GM21619 (cell line): ENCODE measurements around the gene PPA1.
"Not testable (repeated sequence)": the region's sequence is repeated elsewhere in the genome, so short reads cannot be mapped to it uniquely, and the experiment has no call there.

Source experiments
- ATAC-seq: cut with Tn5 transposase; IDR thresholded peaks from one replicate; pipeline ENCODE4 v1.9.1; 2021; ENCODE audit not compliant: unreplicated experiment

The PPA1 gene

DNA sequence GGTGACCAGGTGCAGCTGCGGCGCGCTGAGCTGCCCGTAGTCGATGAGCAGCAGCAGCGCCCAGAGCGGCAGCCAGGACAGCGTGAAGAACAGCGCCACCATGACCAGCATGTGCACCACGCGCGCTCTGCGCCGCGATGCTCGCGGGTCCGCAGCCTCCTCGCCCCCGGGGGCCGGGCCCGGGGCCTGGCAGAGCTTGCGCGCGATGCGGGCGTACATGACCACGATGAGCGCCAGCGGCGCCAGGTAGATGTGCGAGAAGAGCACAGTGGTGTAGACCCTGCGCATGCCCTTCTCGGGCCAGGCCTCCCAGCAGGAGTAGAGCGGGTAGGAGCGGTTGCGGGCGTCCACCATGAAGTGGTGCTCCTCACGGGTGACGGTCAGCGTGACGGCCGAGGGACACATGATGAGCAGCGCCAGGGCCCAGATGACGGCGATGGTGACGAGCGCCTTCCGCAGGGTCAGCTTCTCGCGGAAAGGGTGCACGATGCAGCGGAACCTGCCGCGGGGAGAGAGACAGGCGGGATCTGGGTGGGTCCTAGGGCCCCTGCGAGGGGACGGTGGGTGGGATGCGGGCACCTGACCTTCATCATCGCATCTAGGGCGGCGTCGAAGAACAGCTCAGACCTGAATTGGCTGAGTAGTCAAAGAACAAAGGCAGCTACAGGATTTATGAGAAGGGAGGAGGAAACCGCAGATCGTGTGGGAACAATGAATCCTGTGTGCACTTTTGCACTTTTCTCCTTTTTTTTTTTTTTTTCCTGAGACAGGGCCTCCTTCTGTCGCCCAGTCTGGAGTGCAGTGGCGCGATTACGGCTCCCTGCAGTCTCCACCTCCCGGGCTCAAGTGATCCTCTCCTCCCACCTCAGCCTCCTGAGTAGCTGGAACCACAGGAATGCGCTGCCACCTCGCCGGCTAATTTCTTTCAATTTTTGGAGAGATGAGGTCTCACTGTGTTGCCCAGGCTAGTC lies 22.4 kb upstream of the PPA1 start:
- no peak for ATAC-seq

DNA sequence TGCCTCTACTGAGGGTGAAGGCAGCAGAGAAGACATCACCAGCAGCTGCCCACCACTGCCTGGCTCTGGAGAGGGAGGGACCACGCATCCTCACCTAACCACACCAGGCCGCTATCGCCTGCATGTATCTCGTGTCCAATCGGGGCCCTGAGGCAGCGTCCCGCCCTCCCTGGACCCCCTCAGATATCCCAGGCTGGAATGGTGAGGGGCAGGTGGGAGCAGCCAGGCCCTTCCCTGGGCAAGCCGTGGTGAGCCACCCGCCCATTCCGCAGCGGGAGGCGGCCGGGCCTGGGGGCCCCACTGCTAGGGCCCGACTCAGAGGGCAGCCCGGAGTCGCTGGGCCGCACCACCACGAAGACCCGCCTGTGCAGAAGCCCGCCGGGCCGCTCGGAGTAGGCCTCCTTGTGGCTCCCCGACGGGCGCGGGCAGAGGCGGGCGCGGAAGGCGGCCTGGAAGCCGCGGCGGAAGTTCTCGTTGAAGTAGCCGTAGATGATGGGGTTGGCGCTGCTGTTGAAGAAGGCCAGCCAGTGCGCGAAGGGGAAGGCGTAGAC lies 21.6 kb upstream of the PPA1 start:
- ATAC-seq, result no peak

DNA sequence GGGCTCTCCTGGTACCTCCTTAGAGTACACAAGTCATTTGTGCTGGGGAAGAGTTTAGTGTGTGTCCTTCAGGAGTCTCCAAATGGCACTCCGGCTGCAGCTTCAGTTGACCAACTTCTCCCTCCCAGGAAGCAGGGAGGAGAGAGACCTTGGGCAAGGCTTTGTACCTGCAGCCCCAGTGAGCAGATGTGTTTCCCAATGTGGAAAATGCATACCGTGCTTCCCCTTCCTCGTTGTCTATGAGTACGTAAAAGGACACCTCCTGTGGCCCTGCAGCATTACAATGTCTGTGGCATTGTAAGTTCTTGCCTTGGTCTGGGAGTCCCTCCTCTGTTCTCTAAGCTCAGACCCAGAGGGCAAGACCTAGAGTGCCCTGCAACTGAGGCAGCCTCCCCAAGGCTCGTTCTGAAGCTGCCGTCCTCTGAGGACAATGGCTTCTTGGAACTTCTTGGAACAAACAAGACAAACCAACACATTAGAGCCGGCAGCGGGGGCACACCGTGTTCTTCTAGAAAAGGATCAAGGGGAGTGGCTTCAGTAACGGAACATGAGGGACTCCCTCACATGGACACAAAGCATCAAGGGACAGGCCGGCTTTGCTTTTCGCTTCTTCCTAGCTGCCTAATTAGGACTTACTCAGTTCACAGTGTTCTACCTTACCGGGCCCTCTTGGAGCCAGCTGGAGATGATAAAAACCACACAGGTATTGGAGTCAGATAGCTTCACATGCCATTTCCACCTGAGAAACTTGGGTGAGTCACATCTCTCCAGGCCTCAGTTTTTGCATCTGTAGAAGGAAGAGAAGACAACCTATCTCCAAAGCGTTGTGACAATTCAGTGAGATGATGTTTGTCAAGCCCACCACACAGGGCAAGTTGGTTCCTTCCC lies 20.9 kb upstream of the PPA1 start:
- no peak for ATAC-seq

DNA sequence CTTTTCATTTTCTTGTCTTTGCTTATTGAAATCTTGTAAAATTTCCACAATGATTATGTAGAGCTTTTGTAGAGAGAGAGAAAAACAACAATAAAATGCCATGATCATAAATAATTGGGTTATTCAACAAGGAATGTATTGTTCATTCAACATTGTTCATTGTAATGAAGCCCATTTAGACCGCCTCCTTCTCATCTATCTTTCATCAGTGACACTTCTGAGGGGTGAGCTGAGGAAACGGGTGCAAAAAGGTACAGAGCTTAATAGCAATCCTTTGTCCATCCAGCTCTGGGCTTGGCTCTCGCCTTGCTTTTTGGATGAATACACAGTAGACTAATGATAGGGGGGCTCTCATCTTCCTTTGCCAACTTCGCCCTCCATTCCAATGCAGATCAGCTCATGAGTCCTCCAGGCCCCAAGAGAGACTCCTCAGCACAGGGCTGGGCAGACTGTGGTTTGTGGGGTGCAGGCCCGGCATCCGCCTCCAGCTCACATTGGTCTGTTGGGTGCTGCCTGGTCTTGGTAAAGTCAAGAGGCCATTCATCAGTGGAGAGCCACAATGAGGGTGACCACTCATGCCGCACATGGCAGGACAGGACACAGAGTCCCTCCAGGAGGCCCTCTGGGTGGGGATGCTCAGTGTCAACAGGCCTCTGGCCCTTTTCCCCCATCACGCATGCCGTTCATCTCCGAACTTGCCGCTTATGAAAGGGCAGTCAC lies 17.9 kb upstream of the PPA1 start:
- no peak for ATAC-seq

DNA sequence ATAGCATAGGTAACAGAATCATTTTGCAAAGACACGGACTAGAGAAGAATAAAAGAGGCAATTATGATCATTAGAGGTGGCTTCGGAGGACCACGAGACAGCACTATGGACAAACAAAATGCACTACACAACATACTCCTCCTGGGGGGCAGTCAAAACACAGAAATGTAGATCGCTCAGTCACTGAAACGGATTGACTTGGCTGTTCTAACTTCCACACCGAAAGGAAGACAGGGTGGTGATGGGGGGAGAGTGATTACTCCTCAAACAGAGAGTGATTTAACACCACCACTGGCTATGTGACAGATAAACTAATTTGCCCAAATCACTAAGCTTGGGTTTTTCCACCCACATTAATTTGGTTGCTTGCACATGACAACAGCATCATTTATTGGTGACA lies 14.1 kb upstream of the PPA1 start:
- ATAC-seq, result no peak

DNA sequence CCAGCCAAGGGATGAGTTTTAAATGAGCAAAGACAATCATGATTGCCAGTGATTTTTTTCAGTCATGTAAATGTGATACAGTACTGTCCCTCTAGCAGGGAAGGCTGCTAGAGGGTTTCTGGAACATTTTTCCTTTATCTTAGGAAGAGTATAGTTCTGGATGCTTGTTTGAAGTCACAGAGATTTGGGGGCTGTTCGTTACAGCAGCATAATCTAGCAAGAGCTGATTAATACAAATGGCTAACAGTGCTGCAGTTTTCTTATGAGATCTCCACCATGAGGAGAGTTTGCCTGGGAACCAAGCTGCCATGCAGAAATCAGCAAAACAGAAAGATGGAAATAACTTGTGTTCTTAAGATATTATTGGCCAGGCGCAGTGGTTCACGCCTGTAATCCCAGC lies 7.9 kb upstream of the PPA1 start:
- no peak for ATAC-seq

DNA sequence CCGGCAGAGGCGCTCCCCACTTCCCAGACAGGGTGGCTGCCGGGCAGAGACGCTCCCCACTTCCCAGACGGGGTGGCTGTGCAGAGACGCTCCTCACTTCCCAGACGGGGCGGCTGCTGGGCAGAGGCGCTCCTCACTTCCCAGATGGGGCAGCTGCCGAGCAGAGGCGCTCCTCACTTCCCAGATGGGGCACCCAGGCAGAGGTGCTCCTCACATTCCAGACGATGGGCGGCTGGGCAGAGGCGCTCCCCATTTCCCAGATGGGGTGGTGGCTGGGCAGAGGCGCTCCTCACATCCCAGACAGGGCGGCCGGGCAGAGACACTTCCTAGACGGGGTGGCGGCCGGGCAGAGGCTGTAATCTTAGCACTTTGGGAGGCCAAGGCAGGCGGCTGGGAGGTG lies 6.8 kb upstream of the PPA1 start:
- ATAC-seq, result not testable (repeated sequence)

DNA sequence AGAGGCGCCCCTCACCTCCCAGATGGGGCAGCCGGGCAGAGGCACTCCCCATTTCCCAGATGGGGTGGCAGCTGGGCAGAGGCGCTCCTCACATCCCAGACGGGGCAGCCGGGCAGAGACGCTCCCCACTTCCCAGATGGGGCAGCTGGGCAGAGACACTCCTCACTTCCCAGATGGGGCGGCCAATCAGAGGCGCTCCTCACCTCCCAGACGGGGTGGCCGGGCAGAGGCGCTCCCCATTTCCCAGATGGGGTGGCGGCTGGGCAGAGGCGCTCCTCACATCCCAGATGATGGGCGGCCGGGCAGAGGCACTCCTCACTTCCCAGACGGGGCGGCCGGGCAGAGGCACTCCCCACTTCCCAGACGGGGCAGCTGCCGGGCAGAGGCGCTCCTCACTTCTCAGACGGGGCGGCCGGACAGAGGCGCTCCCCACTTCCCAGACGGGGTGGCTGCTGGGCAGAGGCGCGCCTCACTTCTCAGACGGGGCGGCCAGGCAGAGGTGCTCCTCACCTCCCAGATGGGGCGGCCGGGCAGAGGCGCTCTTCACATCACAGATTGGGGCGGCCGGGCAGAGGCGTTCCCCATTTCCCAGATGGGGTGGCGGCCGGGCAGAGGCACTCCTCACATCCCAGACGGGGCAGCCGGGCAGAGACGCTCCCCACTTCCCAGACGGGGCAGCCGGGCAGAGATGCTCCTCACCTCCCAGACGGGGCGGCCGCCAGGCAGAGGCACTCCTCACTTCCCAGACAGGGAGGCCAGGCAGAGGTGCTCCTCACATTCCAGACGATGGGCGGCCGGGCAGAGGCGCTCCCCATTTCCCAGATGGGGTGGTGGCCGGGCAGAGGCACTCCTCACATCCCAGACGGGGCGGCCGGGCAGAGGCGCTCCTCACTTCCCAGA lies 6.1 kb upstream of the PPA1 start:
- ATAC-seq, result not testable (repeated sequence)

DNA sequence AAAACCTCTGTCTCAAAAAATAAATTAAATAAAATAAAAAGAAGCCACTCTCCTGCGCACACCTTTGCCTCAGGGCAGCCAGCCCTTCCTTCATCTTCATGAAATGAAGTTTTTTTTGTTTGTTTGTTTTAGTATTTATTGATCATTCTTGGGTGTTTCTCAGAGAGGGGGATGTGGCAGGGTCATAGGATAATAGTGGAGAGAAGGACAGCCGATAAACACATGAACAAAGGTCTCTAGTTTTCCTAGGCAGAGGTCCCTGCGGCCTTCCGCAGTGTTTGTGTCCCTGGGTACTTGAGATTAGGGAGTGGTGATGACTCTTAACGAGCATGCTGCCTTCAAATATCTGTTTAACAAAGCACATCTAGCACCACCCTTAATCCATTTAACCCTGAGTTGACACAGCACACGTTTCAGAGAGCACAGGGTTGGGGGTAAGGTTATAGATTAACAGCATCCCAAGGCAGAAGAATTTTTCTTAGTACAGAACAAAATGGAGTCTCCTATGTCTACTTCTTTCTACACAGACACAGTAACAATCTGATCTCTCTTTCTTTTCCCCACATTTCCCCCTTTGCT lies 4.8 kb upstream of the PPA1 start:
- not testable (repeated sequence) for ATAC-seq

DNA sequence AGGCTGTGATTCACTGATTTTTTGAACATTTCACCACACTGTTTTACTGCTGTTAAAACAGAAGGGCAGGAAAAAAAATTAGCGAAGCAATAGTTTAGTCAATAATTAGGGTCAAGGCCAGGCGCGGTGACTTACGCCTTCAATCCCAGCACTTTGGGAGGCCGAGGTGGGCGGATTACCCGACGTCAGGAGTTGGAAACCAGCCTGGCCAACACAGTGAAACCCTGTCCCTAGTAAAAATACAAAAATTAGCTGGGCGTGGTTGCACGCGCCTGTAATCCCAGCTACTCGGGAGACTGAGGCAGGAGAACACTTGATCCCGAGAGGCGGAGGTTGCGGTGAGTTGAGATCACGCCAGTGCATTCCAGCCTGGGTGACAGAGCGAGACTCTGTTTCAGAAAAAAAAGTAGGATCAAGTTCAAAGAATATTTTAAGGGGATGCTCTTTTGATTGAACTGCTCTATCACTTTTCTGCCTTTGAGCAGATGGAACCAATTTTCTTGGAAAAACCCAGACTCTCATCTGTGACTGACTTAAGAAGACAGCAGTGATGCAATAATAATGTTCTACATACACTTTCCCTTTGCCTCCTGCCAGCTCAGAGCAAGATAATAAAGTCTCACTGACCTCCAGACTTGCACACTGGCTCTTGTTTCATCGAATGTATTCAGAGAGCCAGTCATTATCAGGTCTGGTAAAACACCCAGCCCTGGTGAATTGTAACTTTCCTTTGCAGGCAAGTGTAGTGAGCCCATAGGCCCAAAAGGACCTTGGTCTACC lies 1.6 kb upstream of the PPA1 start:
- no peak for ATAC-seq

DNA sequence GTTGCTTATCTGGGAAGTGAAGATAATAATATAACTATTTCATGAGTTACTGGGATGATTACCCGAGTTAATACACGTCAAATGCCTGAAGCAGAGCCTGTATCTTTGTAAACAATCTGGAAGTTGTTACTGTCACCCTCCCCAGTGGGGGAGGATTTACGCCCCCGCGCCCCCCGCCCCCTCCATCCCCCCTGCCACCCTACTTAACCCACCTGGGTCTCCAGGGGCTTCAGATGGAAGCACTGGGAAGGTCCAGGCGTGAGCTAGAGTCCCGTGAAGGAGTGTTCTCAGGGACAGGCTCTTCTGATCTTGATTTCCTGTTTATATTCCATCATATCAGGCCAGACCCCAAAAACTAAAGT lies 691 bp upstream of the PPA1 start:
- no peak for ATAC-seq

DNA sequence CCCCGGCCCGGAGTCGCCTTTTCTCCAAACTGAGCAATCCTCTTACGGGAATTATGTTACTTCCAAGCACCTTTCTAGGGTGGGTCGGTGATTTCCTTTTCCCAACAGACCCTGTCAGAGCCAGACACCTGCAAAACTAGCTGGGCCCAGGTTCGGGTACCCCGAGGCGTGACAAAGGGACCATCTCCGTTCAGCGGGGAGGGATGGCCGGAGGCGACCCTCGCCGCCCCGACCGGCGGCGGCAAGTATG lies 445 bp downstream of the PPA1 start:
- ATAC-seq, result no peak

DNA sequence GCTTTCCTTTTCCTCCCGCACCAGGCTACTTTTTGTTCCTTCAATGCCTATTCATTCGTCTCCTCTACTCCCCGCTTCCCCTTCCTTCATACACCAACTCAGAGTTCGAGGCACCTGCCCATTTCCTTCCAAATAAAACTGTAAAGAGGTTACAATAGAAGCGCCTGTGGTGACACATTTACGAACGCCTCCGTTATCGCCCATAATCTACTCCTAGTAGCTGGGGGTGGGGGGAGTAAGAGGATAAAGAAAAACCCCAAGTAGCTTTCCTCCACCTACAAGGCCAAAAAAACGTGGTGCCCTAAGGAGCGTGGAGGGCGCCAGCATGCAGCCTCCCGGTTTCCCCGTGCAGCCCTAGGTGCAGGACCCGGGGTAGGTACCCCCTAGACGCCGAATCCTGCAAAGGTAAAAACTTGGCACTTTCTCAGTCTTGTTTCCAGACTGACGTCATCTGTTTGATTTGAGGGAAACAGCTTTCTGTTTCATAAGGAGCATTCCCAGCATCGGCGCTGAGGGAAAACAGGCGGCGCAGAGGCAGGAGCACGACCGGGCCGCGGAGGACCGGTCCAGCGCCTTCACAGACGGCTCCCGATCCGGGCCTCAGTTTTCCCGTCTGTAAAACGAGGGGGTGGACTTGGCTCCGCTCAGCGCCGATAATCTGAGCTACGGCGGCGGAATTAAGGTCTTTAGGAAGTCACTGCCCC lies 922 bp downstream of the PPA1 start:
- no peak for ATAC-seq

DNA sequence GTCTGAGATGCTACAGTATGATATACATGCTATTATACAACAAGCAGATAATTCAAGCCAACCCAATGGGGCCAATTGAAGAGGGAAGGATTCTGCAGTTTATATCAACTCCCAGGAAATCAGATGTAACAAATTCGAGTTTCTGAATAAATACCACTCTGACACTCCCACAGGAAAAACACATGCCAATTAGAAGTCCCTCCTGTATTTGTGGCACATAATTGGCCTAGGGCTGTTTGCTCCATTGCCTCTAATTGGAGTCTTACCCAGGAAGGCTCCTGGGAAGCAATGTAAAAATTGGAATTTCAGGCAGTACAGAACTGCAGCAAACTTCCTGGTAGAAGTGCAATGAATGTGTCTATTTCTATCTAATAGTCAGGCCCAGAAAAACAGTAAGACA lies 4.7 kb downstream of the PPA1 start:
- no peak for ATAC-seq

DNA sequence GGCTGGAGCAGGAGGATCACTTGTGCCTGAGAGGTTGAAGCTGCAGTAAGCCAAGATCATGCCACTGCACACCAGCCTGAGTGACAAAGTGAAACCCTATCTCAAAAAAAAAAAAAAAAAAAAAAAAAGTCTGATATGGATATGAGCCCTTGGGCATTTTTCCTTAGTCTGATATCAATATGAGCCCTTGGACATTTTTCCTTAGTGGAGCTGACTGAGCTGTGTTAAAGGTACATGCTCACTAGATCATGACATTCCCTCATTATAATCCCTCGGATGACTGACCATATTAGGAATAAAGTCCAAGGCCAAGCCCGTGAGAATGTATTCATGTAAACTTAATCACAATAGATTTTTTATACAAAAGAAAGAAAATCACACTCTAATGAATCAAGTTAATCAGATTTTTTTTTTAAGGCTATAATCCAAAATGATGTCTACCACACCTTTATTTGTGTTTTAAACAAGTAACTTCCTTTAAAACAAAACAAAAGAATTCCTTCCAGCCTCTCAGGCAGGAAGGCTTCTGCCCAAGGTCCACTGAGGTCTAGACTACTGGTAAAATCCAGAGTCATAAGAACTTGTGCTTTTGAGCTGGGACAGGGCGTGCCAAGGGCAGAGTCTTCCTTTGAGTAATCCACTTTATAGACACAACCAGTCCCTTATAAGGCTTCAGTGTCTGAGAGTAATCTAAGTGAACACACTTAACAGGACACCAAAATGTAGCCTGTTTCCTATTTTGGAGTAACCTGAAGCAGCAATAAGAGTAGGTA lies 5.5 kb downstream of the PPA1 start:
- no peak for ATAC-seq

DNA sequence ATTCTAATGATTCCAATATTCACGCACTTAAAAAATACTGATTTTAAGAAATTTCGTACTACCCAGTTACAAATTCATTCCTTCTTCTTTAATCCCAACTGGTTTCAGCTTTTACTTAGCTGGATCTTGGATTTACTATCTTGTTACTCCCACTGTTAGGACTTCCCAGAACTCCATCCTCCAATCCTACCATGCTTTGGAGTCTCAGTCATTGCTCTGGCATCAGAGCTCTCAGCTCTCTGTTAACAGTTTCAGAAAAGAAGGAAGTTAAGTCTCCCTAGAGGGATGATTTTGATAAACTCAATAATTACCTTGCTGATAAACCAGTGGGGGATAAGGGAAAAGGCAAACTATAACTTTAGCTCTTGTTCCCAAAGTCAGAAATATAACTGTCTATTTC lies 9.5 kb downstream of the PPA1 start:
- no peak for ATAC-seq

DNA sequence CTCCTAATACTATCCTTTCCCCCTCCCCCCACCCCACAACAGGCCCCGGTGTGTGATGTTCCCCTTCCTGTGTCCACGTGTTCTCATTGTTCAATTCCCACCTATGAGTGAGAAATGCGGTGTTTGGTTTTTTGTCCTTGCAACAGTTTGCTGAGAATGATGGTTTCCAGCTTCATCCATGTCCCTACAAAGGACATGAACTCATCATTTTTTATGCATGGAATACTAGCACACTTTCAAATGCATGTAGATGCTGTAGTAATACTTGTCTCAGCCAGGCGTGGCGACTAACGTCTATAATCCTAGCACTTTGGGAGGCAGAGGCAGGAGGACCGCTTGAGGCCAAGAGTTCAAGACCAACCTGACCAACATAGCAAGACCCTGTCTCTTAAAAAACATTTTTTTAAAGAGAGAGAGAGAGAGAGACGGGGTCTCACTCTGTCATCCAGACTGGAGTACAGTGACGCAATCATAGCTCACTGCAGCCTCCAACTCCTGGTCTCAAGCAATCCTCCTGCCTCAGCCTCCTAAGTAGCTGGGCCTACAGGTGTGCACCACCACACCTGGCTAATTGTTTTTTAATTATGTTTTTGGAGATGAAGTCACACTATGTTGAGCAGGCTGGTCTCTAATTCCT lies 10.3 kb downstream of the PPA1 start:
- ATAC-seq, result not testable (repeated sequence)
